ENCODE measurements around the gene C1orf105.
A peak's percentile ranks its signal among the peaks of the same experiment; 100 is the strongest.

Gene C1orf105

DNA sequence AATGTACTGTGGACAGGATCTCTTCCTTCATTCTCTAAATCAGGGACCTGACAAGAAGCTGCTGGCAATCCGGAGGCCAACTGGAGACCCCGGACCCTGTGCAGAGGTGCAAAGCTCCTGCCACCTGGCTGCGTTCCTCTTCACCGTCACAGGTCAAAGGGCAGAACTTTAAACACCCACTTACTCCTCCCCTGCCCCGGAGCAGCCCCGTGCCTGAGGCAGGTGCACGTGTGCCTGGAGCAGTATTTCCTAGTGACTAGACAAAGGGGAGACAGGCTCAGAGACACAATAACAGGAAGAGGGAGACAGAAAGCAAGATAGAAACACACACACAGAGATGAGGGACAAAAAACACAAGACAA, 30.0 kb downstream of the C1orf105 start:
- H3K4ac ChIP-seq (ENCODE audit: low read length) = no peak overlapping the region
- H2AK5ac ChIP-seq (ENCODE audit: low read depth, low read length) = no peak overlapping the region
- WGBS, 2 donors (ENCODE audit: extremely low coverage in 2 of 2, insufficient read length in 2 of 2, insufficient replicate concordance in 1 of 2) = no CpG with 5 or more reads among the region's 7 CpGs
- no peak overlapping the region for H3K4me3 ChIP-seq (ENCODE audit: low read length in 2 of 2)
- H2BK12ac ChIP-seq (ENCODE audit: low read length) = no peak overlapping the region
- peaks cover 0 to 4% (median 0%) of the 10 kb centered on the region in 3 experiments for H3K27me3 ChIP-seq (ENCODE audit: control insufficient read depth in 3 of 3, insufficient read depth in 3 of 3, low read depth in 1 of 3, low read length in 3 of 3)
- H3K27ac ChIP-seq (replicated peaks; ENCODE audit: low read length) = peak overlapping the region; percentile 62
- H3K23ac ChIP-seq (ENCODE audit: low read depth, low read length, poor library complexity) = no peak overlapping the region
- H2BK120ac ChIP-seq (ENCODE audit: low read depth, low read length) = no peak overlapping the region
- no peak overlapping the region for H3K14ac ChIP-seq (ENCODE audit: low read length)
- no peaks in the 10 kb centered on the region for H3K79me1 ChIP-seq (ENCODE audit: low read depth, low read length)
- H3K9ac ChIP-seq (ENCODE audit: low read depth, low read length, poor library complexity) = no peak overlapping the region
- H2AFZ ChIP-seq (ENCODE audit: low read length) = peak overlapping the region; percentile 83
- H3K36me3 ChIP-seq (replicated peaks in 1 of 2; ENCODE audit: control insufficient read depth in 2 of 2, insufficient read depth in 2 of 2, low read length in 2 of 2) = no peaks in the 10 kb centered on the region
- no peaks in the 10 kb centered on the region for H3K9me3 ChIP-seq (replicated peaks in 1 of 2; ENCODE audit: control insufficient read depth in 2 of 2, insufficient read depth in 1 of 2, low read depth in 1 of 2, low read length in 2 of 2)
- H4K8ac ChIP-seq (ENCODE audit: low read depth, low read length) = no peak overlapping the region
- H2BK5ac ChIP-seq (ENCODE audit: low read length) = no peak overlapping the region
- DNase-seq (ENCODE audit: low spot score) = no peak
- H3K4me1 ChIP-seq (ENCODE audit: control insufficient read depth in 2 of 2, insufficient read depth in 1 of 2, low read depth in 1 of 2, low read length in 2 of 2) = peaks cover 10 to 17% of the 10 kb centered on the region in 2 donors
- H2BK15ac ChIP-seq (ENCODE audit: low read length) = no peak overlapping the region
- H4K91ac ChIP-seq (ENCODE audit: low read depth, low read length, poor library complexity) = no peak overlapping the region
- no peak overlapping the region for H3K18ac ChIP-seq (ENCODE audit: low read length)
- no peak overlapping the region for H3K4me2 ChIP-seq (ENCODE audit: insufficient read depth, low read length, poor library complexity, severe bottlenecking)

GRCh38 chr1:172451002-172451443, 30.5 kb downstream of the C1orf105 start:
- H3K27me3 ChIP-seq (ENCODE audit: control insufficient read depth in 3 of 3, insufficient read depth in 3 of 3, low read depth in 1 of 3, low read length in 3 of 3) = peaks cover 0 to 4% (median 0%) of the 10 kb centered on the region in 3 experiments
- no peak overlapping the region for H3K9ac ChIP-seq (ENCODE audit: low read depth, low read length, poor library complexity)
- no peak overlapping the region for H2AK5ac ChIP-seq (ENCODE audit: low read depth, low read length)
- no peak overlapping the region for H4K91ac ChIP-seq (ENCODE audit: low read depth, low read length, poor library complexity)
- WGBS, 2 donors (ENCODE audit: extremely low coverage in 2 of 2, insufficient read length in 2 of 2, insufficient replicate concordance in 1 of 2) = no CpG with 5 or more reads among the region's 2 CpGs
- H3K4ac ChIP-seq (ENCODE audit: low read length) = no peak overlapping the region
- H2BK12ac ChIP-seq (ENCODE audit: low read length) = no peak overlapping the region
- no peaks in the 10 kb centered on the region for H3K36me3 ChIP-seq (replicated peaks in 1 of 2; ENCODE audit: control insufficient read depth in 2 of 2, insufficient read depth in 2 of 2, low read length in 2 of 2)
- no peak overlapping the region for H3K14ac ChIP-seq (ENCODE audit: low read length)
- peak overlapping the region; percentile 62 for H3K27ac ChIP-seq (replicated peaks; ENCODE audit: low read length)
- H2BK120ac ChIP-seq (ENCODE audit: low read depth, low read length) = no peak overlapping the region
- H3K4me2 ChIP-seq (ENCODE audit: insufficient read depth, low read length, poor library complexity, severe bottlenecking) = no peak overlapping the region
- peaks cover 10 to 17% of the 10 kb centered on the region in 2 donors for H3K4me1 ChIP-seq (ENCODE audit: control insufficient read depth in 2 of 2, insufficient read depth in 1 of 2, low read depth in 1 of 2, low read length in 2 of 2)
- H3K79me1 ChIP-seq (ENCODE audit: low read depth, low read length) = no peaks in the 10 kb centered on the region
- no peaks in the 10 kb centered on the region for H3K9me3 ChIP-seq (replicated peaks in 1 of 2; ENCODE audit: control insufficient read depth in 2 of 2, insufficient read depth in 1 of 2, low read depth in 1 of 2, low read length in 2 of 2)
- no peak for DNase-seq (ENCODE audit: low spot score)
- H2AFZ ChIP-seq (ENCODE audit: low read length) = peak overlapping the region; percentile 83
- no peak overlapping the region for H2BK15ac ChIP-seq (ENCODE audit: low read length)
- H4K8ac ChIP-seq (ENCODE audit: low read depth, low read length) = no peak overlapping the region
- H2BK5ac ChIP-seq (ENCODE audit: low read length) = no peak overlapping the region
- H3K18ac ChIP-seq (ENCODE audit: low read length) = peak overlapping the region; percentile 31
- H3K4me3 ChIP-seq (ENCODE audit: low read length in 2 of 2) = no peak overlapping the region
- no peak overlapping the region for H3K23ac ChIP-seq (ENCODE audit: low read depth, low read length, poor library complexity)

GRCh38 chr1:172452536-172453152, 32.2 kb downstream of the C1orf105 start:
- H3K9ac ChIP-seq (ENCODE audit: low read depth, low read length, poor library complexity) = no peak overlapping the region
- no peak overlapping the region for H3K4me3 ChIP-seq (ENCODE audit: low read length in 2 of 2)
- H2BK12ac ChIP-seq (ENCODE audit: low read length) = no peak overlapping the region
- H4K91ac ChIP-seq (ENCODE audit: low read depth, low read length, poor library complexity) = no peak overlapping the region
- H3K4ac ChIP-seq (ENCODE audit: low read length) = no peak overlapping the region
- H3K79me1 ChIP-seq (ENCODE audit: low read depth, low read length) = no peaks in the 10 kb centered on the region
- H4K8ac ChIP-seq (ENCODE audit: low read depth, low read length) = no peak overlapping the region
- no peak overlapping the region for H3K14ac ChIP-seq (ENCODE audit: low read length)
- H3K27ac ChIP-seq (replicated peaks; ENCODE audit: low read length) = peak overlapping the region; percentile 69
- no peak overlapping the region for H2BK15ac ChIP-seq (ENCODE audit: low read length)
- no peak for DNase-seq (ENCODE audit: low spot score)
- no peaks in the 10 kb centered on the region for H3K36me3 ChIP-seq (replicated peaks in 1 of 2; ENCODE audit: control insufficient read depth in 2 of 2, insufficient read depth in 2 of 2, low read length in 2 of 2)
- no peaks in the 10 kb centered on the region for H3K9me3 ChIP-seq (replicated peaks in 1 of 2; ENCODE audit: control insufficient read depth in 2 of 2, insufficient read depth in 1 of 2, low read depth in 1 of 2, low read length in 2 of 2)
- no peak overlapping the region for H3K23ac ChIP-seq (ENCODE audit: low read depth, low read length, poor library complexity)
- H2AFZ ChIP-seq (ENCODE audit: low read length) = peak overlapping the region; percentile 50
- H2BK120ac ChIP-seq (ENCODE audit: low read depth, low read length) = no peak overlapping the region
- H2BK5ac ChIP-seq (ENCODE audit: low read length) = no peak overlapping the region
- H3K18ac ChIP-seq (ENCODE audit: low read length) = peak overlapping the region; percentile 25
- no peak overlapping the region for H2AK5ac ChIP-seq (ENCODE audit: low read depth, low read length)
- H3K4me1 ChIP-seq (ENCODE audit: control insufficient read depth in 2 of 2, insufficient read depth in 1 of 2, low read depth in 1 of 2, low read length in 2 of 2) = peaks cover 10 to 17% of the 10 kb centered on the region in 2 donors
- H3K4me2 ChIP-seq (ENCODE audit: insufficient read depth, low read length, poor library complexity, severe bottlenecking) = no peak overlapping the region
- no CpG with 5 or more reads among the region's 7 CpGs for WGBS, 2 donors (ENCODE audit: extremely low coverage in 2 of 2, insufficient read length in 2 of 2, insufficient replicate concordance in 1 of 2)
- H3K27me3 ChIP-seq (ENCODE audit: control insufficient read depth in 3 of 3, insufficient read depth in 3 of 3, low read depth in 1 of 3, low read length in 3 of 3) = no peaks in the 10 kb centered on the region

DNA sequence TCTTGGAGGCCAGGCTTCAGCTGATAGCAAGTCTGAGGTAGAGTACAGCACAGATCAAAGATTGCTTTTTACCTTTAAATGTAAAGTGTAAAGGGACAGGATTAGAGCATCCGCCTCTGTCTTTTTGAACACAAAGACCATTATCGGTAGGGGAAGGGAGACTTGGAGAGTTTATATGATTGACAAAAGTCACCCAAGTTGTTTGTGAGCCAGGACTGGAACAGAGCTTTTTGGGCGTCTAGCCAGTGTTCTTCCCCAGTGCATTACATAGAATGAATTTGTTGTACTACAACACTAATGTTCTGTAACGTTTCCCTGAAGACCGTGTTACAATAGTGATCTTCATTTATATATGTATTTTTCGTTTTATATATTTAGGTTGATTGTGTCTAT, 32.7 kb downstream of the C1orf105 start:
- no CpG with 5 or more reads among the region's 6 CpGs for WGBS, 2 donors (ENCODE audit: extremely low coverage in 2 of 2, insufficient read length in 2 of 2, insufficient replicate concordance in 1 of 2)
- Histone ChIP-seq H3K27me3 (ENCODE audit: control insufficient read depth in 3 of 3, insufficient read depth in 3 of 3, low read depth in 1 of 3, low read length in 3 of 3) (no peaks in the 10 kb centered on the region), H3K4me1 (ENCODE audit: control insufficient read depth in 2 of 2, insufficient read depth in 1 of 2, low read depth in 1 of 2, low read length in 2 of 2) (peaks cover 10 to 17% of the 10 kb centered on the region in 2 donors), H3K9me3 (replicated peaks in 1 of 2; ENCODE audit: control insufficient read depth in 2 of 2, insufficient read depth in 1 of 2, low read depth in 1 of 2, low read length in 2 of 2) (no peaks in the 10 kb centered on the region), H2BK15ac (ENCODE audit: low read length) (no peak overlapping the region), H3K4me3 (ENCODE audit: low read length in 2 of 2) (no peak overlapping the region), H3K9ac (ENCODE audit: low read depth, low read length, poor library complexity) (no peak overlapping the region), H3K4me2 (ENCODE audit: insufficient read depth, low read length, poor library complexity, severe bottlenecking) (no peak overlapping the region), H2BK12ac (ENCODE audit: low read length) (no peak overlapping the region), H3K23ac (ENCODE audit: low read depth, low read length, poor library complexity) (no peak overlapping the region), H2BK120ac (ENCODE audit: low read depth, low read length) (no peak overlapping the region), H4K91ac (ENCODE audit: low read depth, low read length, poor library complexity) (no peak overlapping the region), H4K8ac (ENCODE audit: low read depth, low read length) (no peak overlapping the region), H3K14ac (ENCODE audit: low read length) (no peak overlapping the region), H3K79me1 (ENCODE audit: low read depth, low read length) (no peaks in the 10 kb centered on the region), H3K36me3 (replicated peaks in 1 of 2; ENCODE audit: control insufficient read depth in 2 of 2, insufficient read depth in 2 of 2, low read length in 2 of 2) (no peaks in the 10 kb centered on the region), H3K27ac (replicated peaks; ENCODE audit: low read length) (peak overlapping the region; percentile 69), H3K4ac (ENCODE audit: low read length) (no peak overlapping the region), H3K18ac (ENCODE audit: low read length) (peak overlapping the region; percentile 25), H2BK5ac (ENCODE audit: low read length) (no peak overlapping the region), H2AK5ac (ENCODE audit: low read depth, low read length) (no peak overlapping the region), H2AFZ (ENCODE audit: low read length) (peak overlapping the region; percentile 50)
- no peak for DNase-seq (ENCODE audit: low spot score)

All from neuronal stem cell (in vitro differentiated cells).